ENCODE measurements around the gene GALE.
"Not testable (repeated sequence)": the region's sequence is repeated elsewhere in the genome, so short reads cannot be mapped to it uniquely, and the experiment has no call there.

GALE gene

GRCh38 chr1:23791516-23792047 lies 9.0 kb downstream of the GALE start:
- DNase-seq: no peak

GRCh38 chr1:23790696-23791515 lies 9.6 kb downstream of the GALE start, which contains the start of gene LYPLA2:
Gene LYPLA2 (plus strand): TSS chr1:23791145. CDS start chr1:23792683, 1,538 bp downstream.
- DNase-seq: peak; percentile 70 to 78

GRCh38 chr1:23788695-23789094 lies 11.9 kb downstream of the GALE start:
- DNase-seq: no peak

- no peak for DNase-seq
Measured at GRCh38 chr1:23787701-23788100, 12.9 kb downstream of the GALE start.

GRCh38 chr1:23784846-23785245 lies 15.7 kb downstream of the GALE start:
- no peak for DNase-seq

GRCh38 chr1:23783141-23783540 lies 17.4 kb downstream of the GALE start:
- DNase-seq: not testable (repeated sequence)

GRCh38 chr1:23779826-23780371 lies 20.7 kb downstream of the GALE start:
- no peak for DNase-seq

GRCh38 chr1:23777979-23778814 lies 22.4 kb downstream of the GALE start, which contains the start of gene PITHD1:
Gene PITHD1 (plus strand): TSS chr1:23778418. CDS start chr1:23778516, 98 bp downstream.
- DNase-seq: peak; percentile 59 to 84

- no peak for DNase-seq
Measured at GRCh38 chr1:23776217-23776616, 24.3 kb downstream of the GALE start.

- no peak for DNase-seq
Measured at GRCh38 chr1:23774174-23774880, 26.2 kb downstream of the GALE start.

GRCh38 chr1:23772854-23773242 lies 27.7 kb downstream of the GALE start:
- no peak for DNase-seq

GRCh38 chr1:23772049-23772853 lies 28.3 kb downstream of the GALE start:
- DNase-seq: peak; percentile 53 to 71

GRCh38 chr1:23768733-23769132 lies 31.8 kb downstream of the GALE start:
- DNase-seq: no peak

GRCh38 chr1:23763041-23763577 lies 37.4 kb downstream of the GALE start:
- no peak for DNase-seq

- DNase-seq: no peak
Measured at GRCh38 chr1:23759277-23759676, 41.3 kb downstream of the GALE start.

GRCh38 chr1:23757812-23758211 lies 42.7 kb downstream of the GALE start:
- DNase-seq: no peak

- DNase-seq: no peak
Measured at GRCh38 chr1:23756676-23757075, 43.9 kb downstream of the GALE start.

GRCh38 chr1:23752909-23753308 lies 47.6 kb downstream of the GALE start:
- DNase-seq: no peak

- no peak for DNase-seq
Measured at GRCh38 chr1:23751815-23752200, 48.7 kb downstream of the GALE start.

- peak; percentile 2 to 30 for DNase-seq
Measured at GRCh38 chr1:23751050-23751814, 49.3 kb downstream of the GALE start.

- no peak for DNase-seq
Measured at GRCh38 chr1:23748016-23748415, 52.5 kb downstream of the GALE start.

Data from bone marrow (tissue), 2 donors.